Amygdala (tissue), 56 donors: ENCODE measurements around the gene EVC.

ENCODE experiments used
- DNase-seq, 56 donors: peaks; one replicate each; lab custom pipeline; 2025; lab: John Stamatoyannopoulos, UW

The EVC gene

GRCh38 chr4:5710961-5711478 lies at the start of gene EVC:
Gene EVC (plus strand): TSS chr4:5711201. CDS start chr4:5711381, 180 bp downstream.
- DNase-seq, result peak in 26 of 56 donors; percentile 4 to 57 (median 26)

- no peak for DNase-seq
Observed at GRCh38 chr4:5661237-5661636, 49.8 kb upstream of the EVC start.

GRCh38 chr4:5662555-5662954 lies 48.4 kb upstream of the EVC start:
- no peak for DNase-seq

DNA sequence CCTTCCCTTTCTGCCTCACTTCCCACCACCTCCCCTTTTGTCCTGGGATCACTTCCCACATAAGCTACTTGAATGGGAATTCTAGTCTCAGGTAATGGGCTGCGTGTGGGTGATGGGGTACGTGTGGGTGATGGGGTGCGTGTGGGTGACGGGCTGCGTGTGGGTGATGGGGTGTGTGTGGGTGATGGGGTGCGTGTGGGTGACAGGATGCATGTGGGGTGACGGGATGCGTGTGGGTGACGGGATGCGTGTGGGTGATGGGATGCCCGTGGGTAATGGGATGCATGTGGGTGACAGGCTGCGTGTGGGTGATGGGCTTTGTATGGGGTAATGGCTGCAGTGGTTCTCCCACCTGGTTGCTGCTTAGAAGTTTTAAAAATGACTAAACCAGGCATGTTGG lies 46.2 kb upstream of the EVC start:
- no peak for DNase-seq

- no peak for DNase-seq
Observed at GRCh38 chr4:5666741-5667140, 44.3 kb upstream of the EVC start.

GRCh38 chr4:5676763-5677162 lies 34.2 kb upstream of the EVC start:
- DNase-seq, result no peak

GRCh38 chr4:5678977-5679376 lies 32.0 kb upstream of the EVC start:
- no peak for DNase-seq

DNA sequence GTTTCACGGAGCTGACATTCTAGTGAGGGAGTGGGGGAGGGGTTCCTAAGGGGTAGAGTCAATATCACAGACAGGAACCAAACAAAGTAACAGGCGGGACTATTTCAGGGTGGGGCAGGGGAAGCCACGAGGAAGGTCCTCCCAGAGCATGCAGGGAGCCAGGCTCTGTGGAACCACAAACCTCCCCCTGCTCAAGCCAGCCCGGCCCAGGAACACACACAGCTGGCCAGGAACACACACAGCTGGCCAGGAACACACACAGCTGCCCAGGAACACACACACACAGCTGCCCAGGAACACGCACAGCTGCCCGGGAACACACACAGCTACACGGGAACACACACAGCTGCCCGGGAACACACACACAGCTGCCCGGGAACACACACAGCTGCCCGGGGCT lies 27.4 kb upstream of the EVC start:
- no peak for DNase-seq

- DNase-seq, result no peak
Observed at GRCh38 chr4:5685296-5685695, 25.7 kb upstream of the EVC start.

DNA sequence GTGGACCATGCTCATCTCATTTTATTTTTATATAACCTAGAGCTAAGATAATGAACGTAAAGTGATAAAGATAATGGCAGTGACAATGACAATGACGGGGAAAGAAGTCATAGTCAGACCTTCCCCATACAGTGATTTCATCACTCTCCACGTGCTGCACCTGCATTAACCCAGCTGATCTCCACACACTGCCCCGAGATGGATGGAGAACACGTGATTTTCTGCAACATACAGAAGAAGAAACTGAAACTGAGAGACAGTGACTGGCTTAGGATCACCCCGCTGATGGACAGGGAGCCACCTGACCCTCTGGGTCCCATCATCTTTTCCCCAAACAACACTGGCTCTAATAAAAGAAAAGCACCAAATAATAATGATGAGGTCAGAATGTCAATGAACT lies 24.7 kb upstream of the EVC start:
- no peak for DNase-seq

- DNase-seq, result no peak
Observed at GRCh38 chr4:5689065-5689464, 21.9 kb upstream of the EVC start.

DNA sequence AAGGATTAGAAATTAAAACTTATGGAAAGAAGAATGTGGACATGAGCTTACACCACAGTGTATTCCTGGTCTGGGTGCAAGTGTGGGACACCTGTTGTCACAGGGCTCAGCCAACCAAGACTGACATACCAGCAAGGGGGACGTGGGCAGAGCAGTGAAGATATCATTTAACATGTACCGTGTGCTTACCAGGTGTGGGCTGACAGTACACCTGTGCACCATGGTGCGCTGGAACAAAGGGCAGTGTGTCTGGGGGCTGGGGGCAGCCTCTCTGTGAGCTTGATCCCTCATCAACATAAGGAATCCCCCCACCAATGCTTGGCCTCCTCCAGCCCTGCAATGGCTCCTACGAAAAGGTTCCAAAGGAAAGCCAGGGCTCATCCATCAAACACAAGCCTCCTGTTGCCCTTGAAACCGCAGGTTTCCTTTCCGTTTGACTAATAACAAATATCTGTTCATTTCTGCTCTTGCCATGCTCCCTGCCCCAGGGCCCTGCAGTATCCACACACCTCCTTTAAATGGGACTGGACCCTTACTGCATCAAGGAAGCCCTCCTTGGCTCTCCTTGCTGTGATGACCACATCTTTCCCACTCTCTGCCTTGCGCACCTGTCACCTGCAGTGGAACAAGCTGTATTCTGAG lies 19.4 kb upstream of the EVC start:
- no peak for DNase-seq

DNA sequence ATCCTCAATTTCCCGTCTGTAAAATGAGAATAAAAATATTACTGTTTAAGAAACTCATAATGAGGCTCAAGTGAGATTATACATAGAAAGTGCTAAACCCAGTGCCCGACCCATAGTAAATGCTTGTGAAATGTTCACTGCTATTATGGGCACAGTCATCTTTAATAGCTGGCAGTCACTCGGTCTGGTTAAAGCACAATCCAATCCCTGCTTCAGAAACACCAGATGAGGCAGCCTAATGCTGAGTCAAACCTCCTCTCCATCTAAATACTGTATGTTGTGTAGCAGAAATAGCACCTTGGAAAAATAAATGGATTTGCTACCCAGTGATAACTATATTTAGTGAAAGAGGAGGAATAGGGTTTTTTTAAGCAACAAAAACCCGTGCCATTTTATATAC lies 17.1 kb upstream of the EVC start:
- no peak for DNase-seq

GRCh38 chr4:5696341-5696740 lies 14.7 kb upstream of the EVC start:
- no peak for DNase-seq

GRCh38 chr4:5700459-5700858 lies 10.5 kb upstream of the EVC start:
- no peak for DNase-seq

- DNase-seq, result no peak
Observed at GRCh38 chr4:5701971-5702370, 9.0 kb upstream of the EVC start.

DNA sequence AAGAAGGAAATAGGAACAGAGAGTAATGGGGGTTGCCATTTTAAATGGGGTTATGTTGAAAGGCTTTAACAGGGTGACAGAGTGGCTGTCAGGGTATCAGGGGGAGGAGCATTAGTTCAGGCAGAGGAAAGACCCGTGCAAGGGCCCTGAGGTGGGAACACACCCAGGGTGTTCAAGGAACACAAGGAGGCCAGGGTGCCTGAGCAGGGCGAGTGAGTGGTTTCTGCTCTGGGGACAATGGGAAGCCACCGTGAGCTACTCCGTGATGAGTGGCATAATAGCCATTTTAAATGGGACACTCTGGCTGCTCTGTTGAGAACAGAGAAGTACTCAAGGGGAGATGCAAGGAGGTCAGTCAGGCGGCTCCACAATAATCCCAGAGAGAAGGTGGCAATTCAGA lies 7.2 kb upstream of the EVC start:
- no peak for DNase-seq

DNA sequence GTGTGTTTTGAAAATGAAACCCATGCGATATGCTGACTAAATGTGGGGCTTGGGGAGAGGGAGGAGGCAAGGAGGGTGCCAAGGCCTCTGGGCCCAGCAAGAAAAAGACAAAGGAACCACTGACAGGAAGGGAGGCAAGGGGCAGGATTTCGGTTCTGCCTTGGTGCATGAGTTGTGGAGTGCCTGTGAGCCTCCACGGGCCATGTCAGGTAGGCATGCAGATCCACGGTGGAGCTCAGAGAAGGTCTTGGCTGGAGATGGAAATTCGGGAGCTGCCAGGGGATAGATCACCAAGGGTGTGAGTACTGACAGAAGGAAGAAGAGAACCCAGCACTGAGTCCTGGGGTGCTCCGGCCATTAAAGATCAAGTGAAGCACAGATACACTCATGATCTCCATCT lies 6.7 kb upstream of the EVC start:
- DNase-seq, result no peak

DNA sequence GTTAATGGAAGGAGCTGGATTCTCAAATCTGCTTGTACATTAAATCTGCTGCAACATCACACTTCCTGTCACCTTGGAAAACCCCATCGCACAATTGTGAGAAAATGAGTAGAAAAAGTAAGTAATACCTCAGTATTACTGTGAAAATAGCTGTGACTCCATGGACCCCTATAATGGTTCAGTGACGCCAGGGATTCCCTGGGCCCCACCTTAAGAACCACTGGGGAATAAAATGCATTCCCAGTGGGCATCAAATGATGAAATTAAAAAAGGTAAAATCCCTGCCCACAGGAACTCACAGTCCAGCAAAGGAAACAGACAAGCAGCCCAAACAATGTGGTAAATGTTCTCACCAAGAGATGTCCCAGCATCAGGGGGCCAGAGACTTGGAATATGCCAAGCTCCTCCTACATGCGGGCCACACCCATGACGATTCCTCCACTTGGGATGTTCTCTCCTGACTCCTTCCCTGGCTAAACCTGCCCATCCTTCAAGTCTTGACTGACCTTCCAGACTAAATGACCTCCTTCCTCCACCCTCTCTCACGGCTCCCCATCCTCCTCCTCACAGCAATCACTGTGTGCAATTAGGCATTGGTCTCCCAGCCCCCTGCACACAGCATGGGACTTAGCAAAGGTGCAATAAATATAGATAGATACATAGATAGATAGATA lies 5.2 kb upstream of the EVC start:
- no peak for DNase-seq

DNA sequence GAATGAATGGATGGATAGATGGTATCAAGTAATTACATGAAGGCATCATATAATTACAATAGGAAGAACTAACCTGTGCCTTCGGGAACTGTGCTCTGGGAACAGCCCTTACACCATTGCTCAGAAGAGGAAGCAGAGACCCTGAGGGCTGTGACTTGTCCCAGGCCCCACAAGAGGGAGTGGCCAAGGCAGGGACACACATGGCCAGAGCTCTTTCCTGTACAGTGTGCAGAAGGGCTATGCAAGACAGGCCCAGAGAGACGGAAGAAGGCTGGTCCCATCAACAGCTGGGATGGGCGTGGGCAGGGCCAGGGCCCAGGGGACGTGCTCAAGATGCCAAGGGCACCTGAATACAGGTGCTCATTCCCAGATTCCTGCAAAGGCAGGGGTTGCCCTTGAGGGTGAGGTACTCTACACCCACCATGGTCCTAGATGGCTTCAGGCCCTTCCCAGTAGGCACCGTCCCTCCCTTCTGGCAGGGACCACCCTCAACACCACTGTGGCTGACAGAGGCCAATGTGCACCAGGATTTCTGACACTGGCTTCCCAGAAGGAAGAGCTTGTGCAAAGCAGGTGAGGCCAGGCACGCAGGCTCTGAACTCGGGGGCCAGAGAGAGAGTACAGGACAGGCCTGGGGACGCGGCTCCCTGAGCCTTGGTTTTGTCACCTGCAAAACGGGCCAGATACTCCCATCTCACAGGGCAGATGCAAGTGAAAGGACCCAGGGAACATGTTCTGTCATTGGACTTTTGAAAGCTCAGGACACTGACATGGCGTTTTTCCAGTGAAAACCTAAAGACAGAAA lies 4.3 kb upstream of the EVC start:
- DNase-seq, result no peak

- DNase-seq, result no peak
Observed at GRCh38 chr4:5707366-5707765, 3.6 kb upstream of the EVC start.
